Measurements from ENCODE around the gene ADARB2.

The ADARB2 gene

GRCh38 chr10:1515780-1516491 is 221.4 kb downstream of the ADARB2 start:
- DNase-seq, result no peak

DNA sequence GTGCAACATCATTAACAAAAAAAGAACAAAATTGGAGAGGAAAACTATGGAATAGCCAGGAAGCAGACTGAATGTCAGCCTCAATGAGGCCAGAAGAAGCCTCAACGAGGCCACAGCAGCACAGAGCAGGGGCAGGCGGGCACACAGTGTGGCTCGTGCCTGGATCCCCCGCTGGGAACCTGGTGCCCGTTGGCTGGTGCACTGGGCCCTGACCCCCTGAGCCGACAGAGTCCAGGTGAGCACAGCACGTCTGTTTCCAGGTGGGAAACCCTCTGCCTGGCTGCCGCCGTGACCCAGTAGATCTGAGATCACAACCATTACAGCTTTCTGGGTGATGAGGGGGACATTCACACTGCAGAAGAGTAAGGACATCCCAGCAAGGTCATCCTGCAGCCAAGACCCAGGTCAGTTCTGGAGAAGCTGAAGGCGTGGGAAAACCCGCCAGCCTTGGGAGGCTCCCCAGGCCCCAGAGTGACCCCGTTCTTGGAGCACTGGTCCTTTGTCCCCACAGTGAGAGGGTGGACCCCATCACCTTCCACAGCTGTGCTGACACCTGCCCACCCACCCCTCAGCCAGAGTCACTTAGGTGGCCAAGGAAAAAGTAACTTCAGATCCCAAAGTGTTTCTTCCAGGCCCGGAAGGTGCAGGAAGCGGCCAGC is 222.1 kb downstream of the ADARB2 start:
- DNase-seq, result no peak

- no peak for DNase-seq
Measured at GRCh38 chr10:1514681-1515080, 222.6 kb downstream of the ADARB2 start.

GRCh38 chr10:1513221-1513620 is 224.1 kb downstream of the ADARB2 start:
- DNase-seq, result no peak

GRCh38 chr10:1509011-1509530 is 228.3 kb downstream of the ADARB2 start:
- no peak for DNase-seq

DNA sequence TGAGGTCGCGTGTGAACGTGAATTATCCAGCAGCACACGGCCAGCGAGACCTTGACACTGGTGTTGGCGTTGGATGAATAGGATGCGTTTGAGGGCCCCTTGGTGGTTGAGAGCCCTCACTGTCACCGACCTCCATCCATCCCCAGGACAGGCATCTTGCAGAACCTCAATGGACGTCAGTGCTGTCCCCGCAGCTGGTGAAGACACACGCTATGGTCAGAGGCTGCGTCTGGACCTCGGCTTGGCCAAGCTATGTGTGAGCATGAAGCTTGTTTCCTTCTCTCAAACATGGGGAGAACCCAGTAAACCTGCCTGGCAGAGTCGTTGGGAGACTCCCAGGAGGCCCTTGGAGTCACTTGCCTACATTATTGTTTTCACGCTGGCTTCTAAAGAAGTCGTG is 229.2 kb downstream of the ADARB2 start:
- DNase-seq, result no peak

- no peak for DNase-seq
Measured at GRCh38 chr10:1507436-1507835, 229.9 kb downstream of the ADARB2 start.

GRCh38 chr10:1504940-1505339 is 232.4 kb downstream of the ADARB2 start:
- no peak for DNase-seq

DNA sequence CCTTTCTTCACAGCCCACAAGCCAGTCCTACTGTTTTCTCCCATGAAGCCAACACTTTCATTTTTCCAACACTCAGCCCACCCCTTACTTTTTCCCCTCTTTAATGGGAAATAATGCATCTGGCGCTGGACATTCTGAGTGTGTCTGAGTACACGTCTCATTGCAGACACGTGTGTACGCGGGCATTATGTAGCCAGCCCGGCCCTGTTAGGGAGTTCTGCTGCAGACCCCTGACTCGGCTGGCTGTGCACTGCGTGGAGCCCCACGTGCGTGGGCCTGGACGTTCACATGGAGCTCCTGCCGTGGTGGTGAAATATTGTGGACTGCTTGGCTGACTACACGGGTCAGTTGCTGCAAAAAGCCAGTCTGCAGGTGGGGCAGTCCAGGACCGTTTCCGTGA is 233.0 kb downstream of the ADARB2 start:
- no peak for DNase-seq

DNA sequence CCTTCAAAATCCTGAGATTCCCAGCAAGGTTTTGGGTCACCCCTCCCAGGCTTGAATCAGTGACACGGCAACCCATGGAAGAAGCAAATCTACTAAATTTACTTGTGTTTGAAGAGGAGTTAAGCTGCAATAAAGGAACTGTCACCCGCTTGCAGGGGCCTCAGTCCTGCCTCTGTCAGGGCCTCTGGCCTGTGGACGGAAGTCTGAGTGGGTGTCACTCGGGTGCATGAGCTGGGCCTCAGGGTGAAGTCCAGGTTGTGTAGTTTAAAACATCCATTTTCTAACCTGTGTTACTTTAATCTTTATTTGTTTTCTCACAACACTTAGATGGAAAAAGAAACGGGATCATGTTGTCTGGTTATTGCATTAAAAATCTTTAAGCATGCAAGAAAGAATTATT is 234.9 kb downstream of the ADARB2 start:
- DNase-seq, result no peak

GRCh38 chr10:1499359-1499957 is 237.9 kb downstream of the ADARB2 start:
- no peak for DNase-seq

DNA sequence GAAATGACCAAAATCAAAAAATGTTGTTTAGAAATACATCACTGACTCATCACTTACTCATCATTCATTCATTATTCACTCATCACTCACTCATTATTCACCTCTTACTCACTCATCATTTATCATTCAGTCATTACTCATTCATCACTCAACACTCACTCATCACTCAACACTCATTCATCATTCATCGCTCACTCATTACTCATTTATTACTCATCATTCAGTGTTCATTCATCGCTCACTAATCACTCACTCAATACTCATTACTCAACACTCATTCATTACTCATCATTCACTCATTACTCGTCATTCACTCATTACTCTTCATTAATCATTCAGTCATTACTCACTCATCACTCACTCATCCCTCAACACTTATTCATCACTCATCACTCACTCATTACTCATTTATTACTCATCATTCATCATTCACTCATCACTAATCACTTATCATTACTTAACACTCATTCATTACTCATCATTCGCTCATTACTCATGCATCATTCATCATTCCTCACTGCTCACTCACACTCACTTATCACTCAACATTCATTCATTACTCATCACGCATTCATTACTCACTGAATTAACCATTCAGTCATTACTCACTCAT is 238.5 kb downstream of the ADARB2 start:
- no peak for DNase-seq

- DNase-seq, result no peak
Measured at GRCh38 chr10:1495915-1496517, 241.3 kb downstream of the ADARB2 start.

DNA sequence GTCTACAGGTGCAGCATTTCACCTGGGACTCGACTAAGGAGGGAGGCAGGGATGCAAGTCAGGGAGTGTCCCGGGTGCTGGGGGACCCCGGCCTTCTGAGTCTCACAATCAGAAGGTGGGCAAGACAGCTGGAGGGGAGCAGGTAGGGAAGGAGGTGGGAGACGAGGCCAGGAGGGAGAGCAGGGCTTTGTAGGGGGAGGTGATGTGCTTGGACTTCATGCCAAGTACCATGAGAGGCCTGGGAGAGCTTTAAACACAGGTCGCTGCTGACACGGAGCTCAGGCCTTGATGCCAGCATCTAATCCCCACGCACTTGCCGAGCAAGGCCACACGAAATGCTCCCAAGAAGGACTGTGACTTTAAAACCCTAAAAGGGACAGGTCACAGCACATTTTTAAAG is 244.7 kb downstream of the ADARB2 start:
- no peak for DNase-seq

GRCh38 chr10:1491901-1492300 is 245.4 kb downstream of the ADARB2 start:
- no peak for DNase-seq

DNA sequence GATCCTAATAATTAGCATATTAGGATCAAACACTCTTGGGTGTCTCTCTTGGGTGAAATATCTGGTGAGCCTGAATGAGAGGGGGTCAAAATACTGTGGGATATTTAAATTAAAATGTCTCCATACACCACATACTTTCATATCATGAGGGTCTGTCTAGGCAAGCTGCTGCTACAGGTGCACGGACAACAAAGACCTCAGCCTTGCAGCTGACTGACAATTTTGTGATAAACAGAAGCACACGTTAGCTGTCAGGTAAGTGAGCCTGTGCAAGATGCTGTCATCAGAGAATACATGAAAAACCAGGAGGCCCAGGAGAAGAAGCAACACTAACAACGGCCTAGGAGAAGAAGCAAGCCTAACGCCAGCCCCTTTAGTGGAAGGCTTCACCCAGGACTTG is 247.5 kb downstream of the ADARB2 start:
- DNase-seq, result no peak

DNA sequence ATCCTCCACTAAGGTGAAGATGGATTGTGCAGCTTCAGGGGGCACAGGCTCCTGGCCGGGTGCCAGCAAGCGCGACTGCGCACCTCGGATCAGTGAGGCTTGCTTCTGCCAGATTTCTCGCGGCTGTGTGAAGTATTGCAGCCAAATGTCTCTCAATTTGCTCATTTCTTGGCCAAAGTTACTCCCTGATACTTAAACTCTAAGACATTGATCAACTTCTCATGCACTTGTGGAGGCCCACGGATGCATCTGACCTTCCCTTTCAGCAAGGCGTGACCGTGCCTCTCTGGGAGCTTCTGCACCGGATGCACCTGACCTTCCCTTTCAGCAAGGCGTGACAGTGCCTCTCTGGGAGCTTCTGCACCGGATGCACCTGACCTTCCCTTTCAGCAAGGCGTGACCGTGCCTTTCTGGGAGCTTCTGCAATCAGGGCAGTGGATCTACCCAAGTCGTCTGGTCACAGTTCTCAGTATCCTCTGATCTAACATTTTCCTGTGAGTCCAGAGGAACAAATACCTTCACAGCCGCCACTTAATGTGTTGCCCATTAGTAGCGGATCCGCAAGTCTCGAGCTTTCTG is 248.3 kb downstream of the ADARB2 start:
- DNase-seq, result no peak

- DNase-seq, result no peak
Measured at GRCh38 chr10:1486841-1487687, 250.3 kb downstream of the ADARB2 start.

DNA sequence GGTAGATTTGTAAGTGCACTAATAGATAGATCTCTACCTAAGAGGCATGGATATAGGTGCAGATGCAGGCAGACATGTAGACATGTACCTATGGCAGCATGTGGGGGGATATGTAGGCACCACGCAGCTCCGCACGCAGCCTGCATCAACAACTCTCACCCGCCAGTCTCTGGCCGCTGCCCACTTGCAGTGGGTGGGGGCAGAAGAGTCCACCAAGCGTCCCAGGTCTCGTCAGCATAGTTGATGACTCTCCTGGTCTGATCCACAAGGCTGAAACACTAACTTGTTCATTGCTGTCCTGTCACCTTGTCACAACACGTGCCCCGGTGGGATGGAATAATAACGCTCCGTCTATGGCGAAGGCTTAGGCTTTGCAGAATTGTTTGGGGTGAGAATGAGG is 252.0 kb downstream of the ADARB2 start:
- no peak for DNase-seq

DNA sequence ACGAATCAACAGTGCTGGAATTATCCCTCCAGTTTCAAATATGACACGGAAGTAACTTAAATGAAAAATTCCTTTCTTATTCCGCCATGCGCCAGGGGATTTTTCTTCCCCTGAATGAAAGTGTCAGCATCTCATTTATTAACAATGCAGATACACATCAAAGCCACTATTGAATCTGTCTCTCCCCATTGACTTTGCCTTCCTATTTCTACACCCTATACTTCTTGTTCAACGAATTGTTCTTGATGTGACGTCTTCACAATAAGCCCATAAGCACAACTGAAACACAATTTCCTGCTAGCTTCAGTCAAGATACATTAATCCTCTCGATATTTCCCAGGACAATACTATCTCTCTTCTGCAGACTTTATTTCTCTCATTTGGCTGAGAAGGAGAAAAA is 253.5 kb downstream of the ADARB2 start:
- no peak for DNase-seq

DNA sequence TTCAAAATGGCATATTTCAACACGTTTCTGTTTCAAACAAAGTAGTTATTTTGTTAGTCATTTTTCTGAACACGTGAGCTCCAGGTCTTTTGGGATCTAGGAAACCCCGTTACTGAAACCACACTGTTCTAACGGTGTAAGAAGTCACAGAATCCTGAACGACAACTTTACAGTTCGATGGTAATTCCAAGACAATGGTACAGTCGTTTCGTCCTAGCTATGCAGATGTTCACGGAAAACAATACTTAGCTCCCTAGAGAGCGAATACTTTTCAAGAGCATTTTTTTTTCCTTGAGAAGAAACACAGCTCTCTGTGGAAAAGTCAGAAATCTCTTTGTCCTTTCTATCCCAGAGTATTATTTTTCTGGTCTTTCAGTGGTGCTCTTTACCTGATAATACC is 254.1 kb downstream of the ADARB2 start:
- no peak for DNase-seq

GRCh38 chr10:1477578-1477977 is 259.7 kb downstream of the ADARB2 start:
- no peak for DNase-seq
